HEK293 (cell line): Measurements from ENCODE around the gene EFNB1.

Experiments
- CTCF ChIA-PET: fragments of 350-600 bp; formaldehyde crosslinking; extraction: SDS; loops from one replicate; lab custom pipeline; 2021; ENCODE audit warnings: antibody characterized with exemption; lab: Yijun Ruan, JAX
- POLR2A ChIA-PET: fragments of 300-600 bp; formaldehyde crosslinking; extraction: SDS; loops from one replicate; lab custom pipeline; 2020; ENCODE audit warnings: antibody characterized with exemption, inconsistent platforms; lab: Yijun Ruan, JAX
- H3K27ac ChIP-seq: fragments of 200-500 bp; sonication (Bioruptor generic); 2 replicates; pipeline ENCODE4 v1.5.1; 2014; ENCODE audit warnings: low read depth, low read length, control low read depth, inconsistent platforms; ENCODE audit errors: extremely low read depth
- H3K36me3 ChIP-seq, 2 experiments: fragments of 200-500 bp in 1 of 2; sonication (Bioruptor generic) in 1 of 2; 1 replicate in 1 of 2; 2 replicates in 1 of 2; pipeline ENCODE4 v1.5.1; 2014 to 2017; ENCODE audit warnings: inconsistent platforms in 2 of 2, low read length in 2 of 2; ENCODE audit not compliant: control insufficient read depth in 2 of 2, insufficient read depth in 1 of 2
- H3K4me1 ChIP-seq: fragments of 200-500 bp; sonication (Bioruptor generic); 2 replicates; pipeline ENCODE4 v1.5.1; 2014; ENCODE audit warnings: mild to moderate bottlenecking, low read length, inconsistent platforms; ENCODE audit not compliant: control insufficient read depth, insufficient read depth
- H3K4me3 ChIP-seq: 2 replicates; pipeline ENCODE4 v1.5.1; 2011; ENCODE audit warnings: low read depth, mild to moderate bottlenecking, control low read depth, low read length, moderate library complexity
- H3K9me3 ChIP-seq: fragments of 200-500 bp; sonication (Bioruptor generic); 2 replicates; pipeline ENCODE4 v1.5.1; 2014; ENCODE audit warnings: low read depth, low read length, inconsistent platforms; ENCODE audit not compliant: control insufficient read depth, insufficient read depth
- GLI2 ChIP-seq: fragments of 450-650 bp; formaldehyde crosslinking; IDR thresholded peaks from 2 replicates; pipeline ENCODE4; 2017; ENCODE audit warnings: missing biosample characterization, missing genetic modification characterization, low read depth, borderline replicate concordance
- INSM2 ChIP-seq: fragments of 450-650 bp; formaldehyde crosslinking; IDR thresholded peaks from 2 replicates; pipeline ENCODE4 v1.5.1; 2016; ENCODE audit warnings: missing biosample characterization, missing genetic modification characterization
- KLF1 ChIP-seq: fragments of 450-650 bp; formaldehyde crosslinking; IDR thresholded peaks from 2 replicates; pipeline ENCODE4 v1.5.1; 2016; ENCODE audit warnings: missing biosample characterization, missing genetic modification characterization
- OVOL3 ChIP-seq: fragments of 450-650 bp; formaldehyde crosslinking; IDR thresholded peaks from 2 replicates; pipeline ENCODE4 v1.5.1; 2016; ENCODE audit warnings: missing biosample characterization, missing genetic modification characterization
- PBX3 ChIP-seq: sonication (generic); formaldehyde crosslinking; IDR thresholded peaks from 2 replicates; pipeline ENCODE4 v1.8.1; 2022; ENCODE audit warnings: mild to moderate bottlenecking, moderate library complexity, missing genetic modification reagents
- ZBTB17 ChIP-seq: fragments of 450-650 bp; formaldehyde crosslinking; IDR thresholded peaks from 2 replicates; pipeline ENCODE4 v1.5.1; 2016; ENCODE audit warnings: missing biosample characterization, missing genetic modification characterization
- ZFP3 ChIP-seq: fragments of 450-650 bp; formaldehyde crosslinking; IDR thresholded peaks from 2 replicates; pipeline ENCODE4 v1.5.1; 2016; ENCODE audit warnings: low read depth, missing biosample characterization, missing genetic modification characterization
- ZNF10 ChIP-seq: fragments of 450-650 bp; formaldehyde crosslinking; IDR thresholded peaks from 2 replicates; pipeline ENCODE4 v1.5.1; 2017; ENCODE audit warnings: missing biosample characterization, missing genetic modification characterization
- ZNF146 ChIP-seq: fragments of 450-650 bp; formaldehyde crosslinking; IDR thresholded peaks from 2 replicates; pipeline ENCODE4 v1.5.1; 2016; ENCODE audit warnings: missing biosample characterization, missing genetic modification characterization
- ZNF24 ChIP-seq: fragments of 450-650 bp; formaldehyde crosslinking; IDR thresholded peaks from 2 replicates; pipeline ENCODE4 v1.5.1; 2016; ENCODE audit warnings: missing biosample characterization, missing genetic modification characterization
- ZNF266 ChIP-seq: fragments of 450-650 bp; formaldehyde crosslinking; IDR thresholded peaks from 2 replicates; pipeline ENCODE4 v1.5.1; 2016; ENCODE audit warnings: missing biosample characterization, missing genetic modification characterization, low read depth
- ZNF521 ChIP-seq: fragments of 450-650 bp; formaldehyde crosslinking; IDR thresholded peaks from 2 replicates; pipeline ENCODE4 v1.5.1; 2017; ENCODE audit warnings: missing biosample characterization, mild to moderate bottlenecking, missing genetic modification characterization
- ZNF548 ChIP-seq: fragments of 450-650 bp; formaldehyde crosslinking; IDR thresholded peaks from 2 replicates; pipeline ENCODE4 v1.5.1; 2016; ENCODE audit warnings: missing biosample characterization, missing genetic modification characterization
- ZNF571 ChIP-seq: fragments of 450-650 bp; formaldehyde crosslinking; IDR thresholded peaks from 2 replicates; pipeline ENCODE4 v1.5.0; 2017; ENCODE audit warnings: missing biosample characterization, missing genetic modification characterization
- ZNF596 ChIP-seq: fragments of 450-650 bp; IDR thresholded peaks from 2 replicates; pipeline ENCODE4 v1.5.0; 2018; ENCODE audit warnings: missing biosample characterization, mild to moderate bottlenecking, missing genetic modification characterization, moderate library complexity
- ZNF830 ChIP-seq: fragments of 450-650 bp; IDR thresholded peaks from 2 replicates; pipeline ENCODE4 v1.5.0; 2018; ENCODE audit warnings: missing biosample characterization, missing genetic modification characterization, low read depth, mild to moderate bottlenecking, moderate library complexity
- ZXDB ChIP-seq: fragments of 450-650 bp; formaldehyde crosslinking; IDR thresholded peaks from 2 replicates; pipeline ENCODE4 v1.5.1; 2016; ENCODE audit warnings: missing biosample characterization, missing genetic modification characterization
- TF ChIP-seq, protein P1 (sequence below): fragments of 450-650 bp; formaldehyde crosslinking; IDR thresholded peaks from 2 replicates; pipeline ENCODE4 v1.5.1; 2016; ENCODE audit warnings: missing biosample characterization, missing genetic modification characterization
- TF ChIP-seq, protein P2 (sequence below): fragments of 450-650 bp; formaldehyde crosslinking; IDR thresholded peaks from 2 replicates; pipeline ENCODE4 v1.5.1; 2016; ENCODE audit warnings: missing biosample characterization, missing genetic modification characterization
- TF ChIP-seq, protein P3 (sequence below): fragments of 450-650 bp; IDR thresholded peaks from 2 replicates; pipeline ENCODE4 v1.5.1; 2018; ENCODE audit warnings: missing biosample characterization, missing genetic modification characterization

EFNB1 gene

GRCh38 chrX:68826113-68826980 lies 2.5 kb upstream of the EFNB1 start:
- Histone ChIP-seq H3K9me3 (no peaks in the 10 kb centered on the region), H3K4me3 (no peak overlapping the region), H3K4me1 (no peaks in the 10 kb centered on the region), H3K36me3 (no peaks in the 10 kb centered on the region), H3K27ac (no peak overlapping the region)
- ChIA-PET POLR2A (no interaction called here), CTCF (interaction anchor here (0.6 to 5.8 kb wide), 12 partner anchors 11 to 893 kb away, joined by 3 to 137 read pairs (median 13); no protein-coding TSS in a partner anchor)
- TF ChIP-seq, protein P1, sequence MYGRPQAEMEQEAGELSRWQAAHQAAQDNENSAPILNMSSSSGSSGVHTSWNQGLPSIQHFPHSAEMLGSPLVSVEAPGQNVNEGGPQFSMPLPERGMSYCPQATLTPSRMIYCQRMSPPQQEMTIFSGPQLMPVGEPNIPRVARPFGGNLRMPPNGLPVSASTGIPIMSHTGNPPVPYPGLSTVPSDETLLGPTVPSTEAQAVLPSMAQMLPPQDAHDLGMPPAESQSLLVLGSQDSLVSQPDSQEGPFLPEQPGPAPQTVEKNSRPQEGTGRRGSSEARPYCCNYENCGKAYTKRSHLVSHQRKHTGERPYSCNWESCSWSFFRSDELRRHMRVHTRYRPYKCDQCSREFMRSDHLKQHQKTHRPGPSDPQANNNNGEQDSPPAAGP (tag by site-specific recombination), result peak; percentile 89
- TF ChIP-seq ZNF571 (tag by site-specific recombination) (no peak), ZNF266 (tag by site-specific recombination) (peak; percentile 88), ZBTB17 (tag by site-specific recombination) (peak; percentile 43), KLF1 (peak; percentile 53), GLI2 (no peak)

DNA sequence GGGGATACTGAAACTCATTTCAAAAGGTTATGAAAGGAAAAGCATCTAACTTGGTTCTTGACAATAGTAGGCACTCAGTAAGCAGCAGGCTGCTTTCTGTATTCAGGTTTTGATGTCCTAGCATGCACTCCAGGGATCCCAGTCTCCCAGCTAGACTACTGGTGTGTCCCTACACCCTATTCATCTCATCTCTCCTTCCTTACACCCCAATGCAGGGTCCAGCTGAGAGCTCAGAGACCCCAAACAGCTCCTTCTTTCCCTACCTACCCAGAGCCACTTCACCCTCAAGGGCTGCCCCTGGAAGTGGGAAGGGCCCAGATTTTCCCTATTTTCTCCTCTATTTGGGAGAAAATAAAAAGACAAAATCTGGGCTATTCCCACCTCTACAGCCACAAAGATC lies 1.6 kb upstream of the EFNB1 start:
- H3K9me3 ChIP-seq, result no peaks in the 10 kb centered on the region
- POLR2A ChIA-PET, result interaction anchor here (0.6 to 3.1 kb wide), 23 partner anchors 8 to 560 kb away, joined by 3 to 34 read pairs (median 6); partner anchors contain the start of gene PJA1
- no peaks in the 10 kb centered on the region; the same call in 1 of the 2 replicates for H3K4me1 ChIP-seq
- no peak overlapping the region for H3K4me3 ChIP-seq
- no peak overlapping the region for H3K27ac ChIP-seq
- CTCF ChIA-PET, result interaction anchor here (0.5 to 5.8 kb wide), 70 partner anchors 9 to 1477 kb away, joined by 3 to 137 read pairs (median 4); no protein-coding TSS in a partner anchor
- TF ChIP-seq ZNF830 (tag by site-specific recombination) (no peak), OVOL3 (no peak), INSM2 (tag by site-specific recombination) (no peak), ZNF24 (tag by site-specific recombination) (no peak), ZFP3 (tag by site-specific recombination) (no peak), ZNF521 (tag by site-specific recombination) (no peak), ZXDB (tag by site-specific recombination) (no peak), ZNF596 (tag by site-specific recombination) (no peak), ZNF146 (tag by site-specific recombination) (no peak), PBX3 (CRISPR knock-in tag) (no peak), ZNF10 (tag by site-specific recombination) (no peak), ZNF548 (tag by site-specific recombination) (no peak)
- TF ChIP-seq, protein P2, sequence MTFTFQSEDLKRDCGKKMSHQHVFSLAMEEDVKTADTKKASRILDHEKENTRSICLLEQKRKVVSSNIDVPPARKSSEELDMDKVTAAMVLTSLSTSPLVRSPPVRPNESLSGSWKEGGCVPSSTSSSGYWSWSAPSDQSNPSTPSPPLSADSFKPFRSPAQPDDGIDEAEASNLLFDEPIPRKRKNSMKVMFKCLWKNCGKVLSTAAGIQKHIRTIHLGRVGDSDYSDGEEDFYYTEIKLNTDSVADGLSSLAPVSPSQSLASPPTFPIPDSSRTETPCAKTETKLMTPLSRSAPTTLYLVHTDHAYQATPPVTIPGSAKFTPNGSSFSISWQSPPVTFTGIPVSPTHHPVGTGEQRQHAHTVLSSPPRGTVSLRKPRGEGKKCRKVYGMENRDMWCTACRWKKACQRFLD (tag by site-specific recombination), result no peak
- TF ChIP-seq, protein P3, sequence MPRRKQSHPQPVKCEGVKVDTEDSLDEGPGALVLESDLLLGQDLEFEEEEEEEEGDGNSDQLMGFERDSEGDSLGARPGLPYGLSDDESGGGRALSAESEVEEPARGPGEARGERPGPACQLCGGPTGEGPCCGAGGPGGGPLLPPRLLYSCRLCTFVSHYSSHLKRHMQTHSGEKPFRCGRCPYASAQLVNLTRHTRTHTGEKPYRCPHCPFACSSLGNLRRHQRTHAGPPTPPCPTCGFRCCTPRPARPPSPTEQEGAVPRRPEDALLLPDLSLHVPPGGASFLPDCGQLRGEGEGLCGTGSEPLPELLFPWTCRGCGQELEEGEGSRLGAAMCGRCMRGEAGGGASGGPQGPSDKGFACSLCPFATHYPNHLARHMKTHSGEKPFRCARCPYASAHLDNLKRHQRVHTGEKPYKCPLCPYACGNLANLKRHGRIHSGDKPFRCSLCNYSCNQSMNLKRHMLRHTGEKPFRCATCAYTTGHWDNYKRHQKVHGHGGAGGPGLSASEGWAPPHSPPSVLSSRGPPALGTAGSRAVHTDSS, result no peak
- TF ChIP-seq, protein P1 (tag by site-specific recombination), result no peak
- H3K36me3 ChIP-seq, result no peaks in the 10 kb centered on the region
